ENCODE results near the gene ANKRD11.
"Not testable (repeated sequence)": the region's sequence is repeated elsewhere in the genome, so short reads cannot be mapped to it uniquely, and the experiment has no call there.

The ANKRD11 gene

DNA sequence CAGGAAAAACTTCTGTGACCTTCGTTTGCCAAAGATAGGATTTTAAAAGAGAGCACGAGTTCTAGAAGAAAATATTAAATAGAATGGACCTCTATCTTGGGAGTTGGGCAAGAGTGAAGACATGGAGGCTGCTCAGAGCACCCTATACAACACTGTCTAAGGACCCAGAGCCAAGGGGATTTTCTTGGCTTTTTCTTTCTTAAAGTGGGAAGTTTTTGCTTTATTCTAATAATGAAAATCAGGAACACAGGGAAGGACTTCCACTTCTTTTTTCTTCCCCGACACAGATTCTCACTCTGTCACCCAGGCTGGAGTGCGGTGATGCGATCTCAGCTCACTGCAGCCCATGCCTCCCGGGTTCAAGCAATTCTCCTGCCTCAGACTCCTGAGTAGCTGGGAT lies 178.7 kb downstream of the ANKRD11 start:
- DNase-seq, result no peak

DNA sequence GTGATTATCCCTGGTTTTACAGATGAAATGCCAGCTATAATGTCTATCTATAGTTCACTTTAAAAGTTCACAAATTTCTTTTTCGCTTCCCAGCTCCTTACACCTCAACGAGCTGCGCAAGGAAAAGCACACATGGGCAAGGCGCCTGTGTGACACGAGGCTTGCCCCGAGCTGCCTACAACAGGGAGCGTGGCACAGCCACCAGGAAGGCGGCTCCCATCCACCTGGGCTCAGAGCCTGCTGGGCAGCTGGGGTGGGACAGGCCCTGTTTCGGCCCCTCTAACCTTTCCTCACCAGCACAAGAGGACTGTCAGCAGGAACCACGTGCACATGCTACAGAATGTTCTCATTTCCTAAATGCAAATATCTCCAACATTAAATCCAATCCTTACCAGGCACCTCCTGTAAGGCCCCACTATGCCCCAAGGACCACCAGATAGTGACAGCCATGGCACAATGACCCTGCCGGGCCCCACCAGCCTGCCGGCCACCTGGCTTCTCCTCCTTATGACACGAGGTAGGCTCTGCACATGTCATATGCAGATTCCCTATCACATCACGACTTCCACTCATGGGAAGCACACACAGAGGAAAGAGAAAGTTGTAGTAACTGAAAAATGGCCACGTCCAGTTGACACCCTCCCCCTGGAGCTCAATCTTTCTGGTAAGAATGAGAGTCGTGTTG lies 180.8 kb downstream of the ANKRD11 start:
- DNase-seq, result no peak

DNA sequence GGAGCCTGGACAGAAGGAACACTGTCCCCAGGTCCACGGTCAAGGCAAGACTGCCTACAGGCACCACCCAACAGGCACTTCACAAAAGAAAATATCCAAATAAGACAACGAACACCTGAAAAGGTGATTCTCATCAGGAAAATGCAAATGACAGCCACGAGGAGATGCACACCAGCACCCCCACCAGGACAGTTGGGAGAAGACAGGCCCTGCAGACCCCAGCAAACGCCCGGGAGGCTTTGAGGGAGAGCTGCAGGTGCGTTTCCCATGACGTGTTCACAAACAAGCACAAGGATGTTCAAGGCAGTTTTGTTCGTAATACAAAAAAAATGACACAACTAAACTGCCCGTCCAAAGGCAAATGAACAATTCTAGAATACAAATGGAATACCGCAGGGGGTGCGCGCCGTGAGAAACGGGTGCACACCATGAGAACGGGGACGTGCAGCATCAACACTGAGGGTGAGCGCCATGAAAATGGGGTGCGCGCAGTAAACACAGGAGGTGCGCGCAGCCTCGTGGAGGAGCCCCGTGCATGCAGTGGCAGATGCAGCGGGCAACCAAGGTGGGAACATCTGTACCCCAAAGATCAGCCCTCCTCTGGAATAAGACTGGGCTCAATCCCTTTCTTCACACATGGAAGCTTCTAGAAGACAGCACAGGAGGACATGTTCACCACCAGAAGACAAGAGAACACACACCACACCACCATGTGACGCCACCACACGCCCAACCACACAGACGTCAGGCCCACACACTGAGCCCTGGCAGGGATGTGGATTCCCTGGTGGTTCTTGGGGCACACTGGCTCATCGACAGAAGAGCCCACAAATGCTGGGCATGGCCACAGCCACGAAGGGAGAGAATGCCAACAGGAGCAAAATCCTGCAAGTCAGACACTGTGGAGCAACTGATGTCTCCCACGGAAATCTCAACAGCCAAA lies 181.7 kb downstream of the ANKRD11 start:
- no peak for DNase-seq

DNA sequence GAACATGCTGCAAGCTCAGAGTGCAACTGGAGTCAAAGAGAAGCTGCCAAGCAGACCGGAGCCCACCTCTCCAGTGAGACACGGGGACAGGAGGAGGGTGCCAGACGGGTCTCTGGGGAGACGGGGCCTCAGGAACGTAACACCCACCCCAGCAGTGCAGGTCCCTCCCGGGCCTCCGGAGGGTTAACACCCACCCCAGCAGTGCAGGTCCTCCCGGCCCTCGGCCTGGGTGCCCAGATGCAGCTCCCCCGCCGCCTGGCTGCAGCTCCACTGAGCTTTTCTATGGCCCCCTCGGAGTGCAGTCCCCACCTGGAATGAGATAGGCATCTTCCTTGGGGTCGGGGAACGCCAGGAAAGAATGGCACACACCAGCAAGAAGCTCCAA lies 182.9 kb downstream of the ANKRD11 start:
- DNase-seq, result no peak

DNA sequence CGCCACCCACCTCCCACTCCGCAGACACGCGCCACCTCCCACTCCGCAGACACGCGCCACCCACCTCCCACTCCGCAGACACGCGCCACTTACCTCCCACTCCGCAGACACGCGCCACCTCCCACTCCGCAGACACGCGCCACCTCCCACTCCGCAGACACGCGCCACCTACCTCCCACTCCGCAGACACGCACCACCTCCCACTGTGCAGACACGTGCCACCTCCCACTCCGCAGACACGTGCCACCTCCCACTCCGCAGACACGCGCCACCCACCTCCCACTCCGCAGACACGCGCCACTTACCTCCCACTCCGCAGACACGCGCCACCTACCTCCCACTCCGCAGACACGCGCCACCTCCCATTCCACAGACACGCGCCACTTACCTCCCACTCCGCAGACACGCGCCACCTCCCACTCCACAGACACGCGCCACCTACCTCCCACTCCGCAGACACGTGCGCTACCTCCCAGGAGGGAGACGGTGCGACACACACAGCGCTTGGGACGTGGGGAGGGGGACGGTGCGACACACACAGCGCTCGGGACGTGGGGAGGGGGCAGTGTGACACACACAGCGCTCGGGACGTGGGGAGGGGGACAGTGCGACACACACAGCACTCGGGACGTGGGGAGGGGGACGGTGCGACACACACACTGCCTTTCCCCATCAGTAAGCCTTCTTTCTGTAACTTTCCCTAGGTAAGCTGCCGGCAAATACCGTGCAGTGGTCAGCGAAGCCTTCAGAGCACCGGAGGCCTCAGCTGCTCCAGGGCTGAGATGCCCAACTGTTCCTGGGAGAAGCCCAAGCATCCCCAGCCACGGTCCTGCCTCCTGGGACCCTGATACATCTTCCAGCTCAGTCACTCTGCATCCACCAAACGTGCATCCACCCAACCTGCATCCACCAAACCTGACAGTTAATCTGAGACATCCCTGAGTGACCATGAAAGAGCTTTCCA lies 183.6 kb downstream of the ANKRD11 start:
- not testable (repeated sequence) for DNase-seq

DNA sequence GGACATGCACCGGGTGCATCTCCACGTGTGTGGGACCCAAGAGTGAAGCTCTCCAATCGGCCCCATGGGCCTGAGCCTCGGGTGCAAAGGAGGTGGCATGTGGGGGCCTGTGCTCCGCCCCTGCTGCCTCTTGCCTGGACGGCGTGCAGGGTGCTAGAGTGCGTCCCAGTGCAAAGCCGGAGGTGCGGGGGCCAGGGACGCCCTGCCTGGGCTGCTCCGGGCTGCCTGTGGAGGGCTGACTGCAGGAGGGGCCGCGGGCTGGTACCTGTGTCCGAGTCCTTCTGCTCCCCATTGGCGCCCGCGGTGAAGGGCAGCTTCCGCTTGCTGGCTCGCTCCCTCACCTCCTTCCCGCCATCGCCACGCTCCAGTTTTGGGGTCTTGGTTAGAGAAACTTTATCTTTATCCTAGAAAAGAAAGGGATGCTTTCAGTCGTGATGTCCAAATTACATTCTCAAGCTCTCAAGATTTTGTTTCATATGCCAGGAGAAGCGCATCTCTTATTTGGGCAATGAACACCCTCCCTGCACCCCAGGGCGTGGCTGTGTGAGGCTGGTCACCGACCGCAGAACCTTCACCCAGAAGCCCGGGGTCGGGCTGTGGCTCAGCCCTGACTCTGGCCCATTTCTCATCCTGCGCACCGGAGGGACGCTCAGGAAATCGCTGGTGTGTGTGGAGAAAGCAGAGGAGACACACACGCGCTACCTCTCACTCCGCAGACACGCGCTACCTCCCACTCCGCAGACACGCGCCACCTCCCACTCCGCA lies 185.2 kb downstream of the ANKRD11 start:
- DNase-seq, result no peak

DNA sequence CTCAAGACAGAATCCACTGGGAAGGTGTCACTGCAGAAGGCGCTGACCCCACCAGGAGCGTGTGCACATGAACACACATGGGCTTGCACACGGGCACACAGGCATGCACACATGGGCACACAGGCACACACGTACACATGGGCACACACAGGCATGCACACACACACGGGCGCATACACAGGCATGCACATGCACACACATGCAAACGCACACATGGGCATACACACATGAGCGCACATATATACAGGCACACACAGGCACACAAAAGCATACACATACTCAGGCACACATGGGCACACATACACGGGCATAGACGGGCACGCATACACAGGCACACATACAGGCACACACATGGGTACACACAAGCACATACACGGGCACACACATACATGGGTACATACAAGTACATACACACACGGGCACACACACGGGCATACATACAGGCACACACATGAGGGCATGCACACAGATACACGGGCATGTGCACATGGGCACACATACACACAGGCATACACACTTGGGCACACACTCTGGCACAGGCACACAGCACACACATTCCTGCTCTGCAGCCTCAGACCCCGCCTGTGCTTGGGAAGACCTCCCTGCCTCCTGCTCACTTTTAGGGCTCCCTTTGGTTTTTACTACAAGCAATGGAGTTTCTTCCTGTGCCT lies 186.0 kb downstream of the ANKRD11 start:
- no peak for DNase-seq

DNA sequence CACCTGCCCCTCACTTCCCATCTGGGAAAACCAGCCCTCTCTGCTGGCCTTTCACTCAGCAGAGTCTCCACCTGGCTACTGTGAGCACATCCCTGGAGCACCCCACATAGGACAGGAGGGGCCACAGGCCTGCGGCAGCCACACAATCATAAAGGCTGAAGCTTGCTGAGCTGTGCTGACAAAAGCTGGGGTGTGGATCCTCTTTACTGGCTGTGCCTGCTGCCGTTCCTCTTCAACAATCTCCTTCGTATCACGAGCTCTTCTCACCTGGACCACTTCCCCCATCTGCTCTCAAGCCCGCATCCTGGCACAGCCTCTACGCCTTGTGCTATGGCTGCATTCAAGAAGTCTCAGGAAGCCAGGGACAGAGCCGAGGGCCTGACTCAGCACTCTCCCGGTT lies 186.7 kb downstream of the ANKRD11 start:
- DNase-seq, result no peak

DNA sequence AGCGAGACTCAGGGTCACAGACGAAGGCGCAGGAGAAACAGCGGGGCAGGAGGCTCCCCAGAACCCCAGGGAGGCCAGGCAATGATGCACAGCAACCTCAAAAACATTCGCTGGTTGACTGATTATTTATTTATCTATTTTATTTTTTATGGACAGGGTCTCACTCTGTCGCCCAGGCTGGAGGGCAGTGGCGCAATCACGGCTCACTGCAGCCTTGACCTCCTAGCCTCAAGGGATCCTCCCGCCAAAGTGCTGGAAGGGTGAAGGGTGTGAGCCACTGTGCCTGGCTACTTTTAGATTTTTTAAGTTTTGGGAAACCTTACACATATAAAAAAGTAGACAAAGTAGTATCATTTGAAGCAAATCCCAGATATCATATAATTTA lies 189.4 kb downstream of the ANKRD11 start:
- no peak for DNase-seq

DNA sequence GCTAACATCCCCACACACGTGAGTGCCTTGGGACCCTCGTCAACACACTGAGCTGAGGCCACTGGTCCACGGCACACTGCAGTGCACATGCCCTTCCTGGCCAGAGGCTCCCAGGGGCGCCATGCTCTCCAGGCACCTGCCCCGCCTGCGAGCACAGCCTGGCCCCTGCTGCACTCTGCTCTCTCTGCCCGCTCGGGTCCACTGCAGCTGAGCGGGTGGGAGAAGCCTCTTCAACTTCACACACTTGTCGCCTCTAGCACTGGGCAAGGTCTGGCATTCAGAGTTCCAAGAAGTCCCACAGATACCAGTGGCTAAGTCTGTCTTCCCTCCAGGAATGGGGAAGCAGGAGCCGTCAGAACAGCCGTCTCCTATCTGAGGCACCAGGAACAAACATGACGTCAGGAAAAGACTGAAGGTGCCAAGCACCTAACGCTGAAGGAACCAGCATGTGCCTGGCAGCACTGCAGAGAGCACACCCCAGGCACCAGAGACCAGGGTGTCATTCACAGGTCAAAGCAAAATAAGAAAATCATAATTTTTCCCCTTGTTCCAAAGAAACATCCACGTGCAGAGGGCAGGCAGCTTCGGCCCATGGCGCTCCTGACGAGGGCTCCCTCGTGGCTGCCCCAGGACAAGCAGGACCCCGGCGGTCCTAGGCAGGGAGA lies 189.9 kb downstream of the ANKRD11 start:
- DNase-seq, result no peak

DNA sequence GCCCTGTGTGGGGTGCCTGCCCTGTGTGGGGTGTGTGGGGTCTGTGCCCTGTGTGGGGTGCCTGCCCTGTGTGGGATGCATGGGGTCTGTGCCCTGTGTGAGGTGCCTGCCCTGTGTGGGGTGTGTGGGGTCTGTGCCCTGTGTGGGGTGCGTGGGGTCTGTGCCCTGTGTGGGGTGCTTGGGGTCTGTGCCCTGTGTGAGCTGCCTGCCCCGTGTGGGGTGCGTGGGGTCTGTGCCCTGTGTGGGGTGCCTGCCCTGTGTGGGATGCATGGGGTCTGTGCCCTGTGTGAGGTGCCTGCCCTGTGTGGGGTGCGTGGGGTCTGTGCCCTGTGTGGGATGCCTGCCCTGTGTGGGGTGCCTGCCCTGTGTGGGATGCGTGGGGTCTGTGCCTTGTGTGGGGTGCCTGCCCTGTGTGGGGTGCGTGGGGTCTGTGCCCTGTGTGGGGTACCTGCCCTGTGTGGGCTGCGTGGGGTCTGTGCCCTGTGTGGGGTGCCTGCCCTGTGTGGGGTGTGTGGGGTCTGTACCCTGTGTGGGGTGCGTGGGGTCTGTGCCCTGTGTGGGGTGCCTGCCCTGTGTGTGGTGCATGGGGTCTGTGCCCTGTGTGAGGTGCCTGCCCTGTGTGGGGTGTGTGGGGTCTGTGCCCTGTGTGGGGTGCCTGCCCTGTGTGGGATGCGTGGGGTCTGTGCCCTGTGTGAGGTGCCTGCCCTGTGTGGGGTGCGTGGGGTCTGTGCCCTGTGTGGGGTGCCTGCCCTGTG lies 190.8 kb downstream of the ANKRD11 start:
- not testable (repeated sequence) for DNase-seq

DNA sequence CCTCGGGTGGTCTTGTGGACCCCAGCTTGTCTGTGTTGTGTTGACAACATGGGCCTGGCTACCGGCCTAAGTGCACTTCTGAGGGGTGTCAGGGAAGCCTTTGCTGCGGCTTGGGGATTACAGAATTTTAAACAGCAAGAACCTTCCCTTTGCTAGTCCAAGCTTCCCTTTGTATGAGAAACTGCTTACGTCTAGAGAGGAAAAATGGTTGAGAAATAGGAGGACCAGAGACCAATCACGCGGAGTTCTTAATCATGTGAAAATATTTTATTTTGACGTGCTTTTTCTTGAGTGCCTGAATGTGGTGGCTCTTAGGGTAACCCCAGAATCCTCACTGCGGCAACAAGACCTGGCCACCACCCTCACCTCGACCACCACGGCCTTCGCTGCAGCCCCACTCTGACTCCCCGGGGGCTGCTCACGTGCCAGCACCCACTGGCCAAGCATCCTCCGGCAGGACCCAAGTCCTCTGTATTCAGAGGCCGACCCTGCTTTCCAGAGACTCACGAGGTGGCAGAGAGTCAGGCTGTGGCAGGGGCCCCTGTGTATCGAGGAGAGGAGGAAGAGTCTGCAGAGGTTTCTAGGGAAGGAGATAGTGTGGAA lies 191.6 kb downstream of the ANKRD11 start:
- DNase-seq, result no peak

DNA sequence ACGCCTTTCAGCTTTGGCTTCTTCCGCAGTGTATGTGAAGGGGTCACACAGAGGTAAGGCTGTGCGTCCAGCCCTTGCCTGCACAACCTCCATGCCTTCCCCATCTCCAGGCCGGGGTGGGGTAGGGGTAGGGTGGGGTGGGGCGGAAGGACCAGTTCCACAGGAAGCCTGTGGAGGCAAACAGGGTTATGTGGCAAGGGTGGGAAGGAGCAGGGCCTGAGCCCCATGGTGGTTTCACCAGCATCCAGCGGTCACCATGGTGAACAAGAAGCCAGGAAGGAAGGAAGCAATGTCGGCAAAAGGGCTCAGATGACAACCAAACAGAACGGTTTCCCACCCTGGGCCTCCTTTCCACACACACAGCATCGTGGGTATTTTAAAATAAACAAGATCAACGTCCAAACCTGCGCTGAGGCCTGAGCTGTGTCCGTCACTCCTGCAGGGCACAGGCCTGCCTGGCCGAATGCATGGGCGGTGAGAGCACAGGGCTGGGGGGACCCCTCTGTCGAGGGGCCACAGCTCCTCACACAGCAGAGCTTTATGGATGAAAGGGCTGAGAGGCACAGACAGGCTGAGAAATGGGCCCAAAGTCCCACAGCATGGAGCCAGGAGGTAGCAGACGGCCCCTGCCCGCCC lies 192.3 kb downstream of the ANKRD11 start:
- DNase-seq, result no peak

DNA sequence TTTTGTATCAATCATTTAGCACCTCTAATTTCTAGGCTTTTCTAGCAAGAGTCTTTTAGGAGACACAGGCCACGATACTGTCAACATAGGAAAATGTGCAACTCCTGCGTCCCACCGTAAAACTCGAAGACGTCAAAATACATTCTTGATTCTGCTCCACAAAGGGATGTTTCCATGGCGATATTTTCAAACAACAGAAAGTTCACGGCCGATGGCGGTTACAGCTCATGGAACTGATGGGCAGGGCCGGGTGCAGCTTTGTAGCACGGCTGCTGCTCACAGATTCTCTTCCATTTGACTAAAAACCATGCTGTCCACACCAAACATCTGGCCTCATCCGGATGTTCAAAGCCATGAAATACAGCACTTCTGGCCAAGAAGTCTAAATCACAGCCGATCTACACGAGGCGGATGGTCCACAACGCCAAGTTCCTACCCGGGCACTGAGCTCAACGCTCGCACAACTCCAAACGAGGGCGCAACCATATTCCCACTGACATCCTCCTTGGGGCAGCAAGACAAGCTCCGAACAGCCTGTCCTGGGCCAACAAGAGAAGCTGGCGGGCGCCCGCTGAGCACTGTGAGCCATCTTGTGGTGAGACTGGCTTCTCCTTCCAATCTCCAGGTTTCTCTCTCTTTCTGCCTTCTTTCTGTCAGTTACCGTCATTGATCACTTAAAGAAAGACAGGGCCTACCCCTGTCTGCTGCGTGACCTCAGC lies 193.0 kb downstream of the ANKRD11 start:
- DNase-seq, result no peak

DNA sequence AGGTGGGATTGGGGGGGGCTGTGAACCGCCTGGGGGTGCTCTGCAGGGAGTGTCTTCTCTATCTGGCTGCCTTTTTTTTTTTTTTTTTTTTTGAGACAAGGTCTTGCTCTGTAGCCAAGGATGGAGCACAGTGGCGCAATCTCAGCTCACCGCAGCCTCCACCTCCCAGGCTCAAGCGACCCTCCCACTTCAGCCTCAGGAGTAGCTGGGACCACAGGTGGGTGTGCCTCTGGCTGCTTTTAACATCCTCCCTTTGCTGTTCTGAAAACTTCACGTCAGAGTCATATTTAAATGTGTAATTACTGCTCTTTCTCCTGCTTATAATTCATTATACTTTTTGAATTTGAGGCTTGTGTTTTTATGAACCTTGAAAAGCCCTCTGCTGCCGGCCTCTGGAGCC lies 194.4 kb downstream of the ANKRD11 start:
- no peak for DNase-seq

DNA sequence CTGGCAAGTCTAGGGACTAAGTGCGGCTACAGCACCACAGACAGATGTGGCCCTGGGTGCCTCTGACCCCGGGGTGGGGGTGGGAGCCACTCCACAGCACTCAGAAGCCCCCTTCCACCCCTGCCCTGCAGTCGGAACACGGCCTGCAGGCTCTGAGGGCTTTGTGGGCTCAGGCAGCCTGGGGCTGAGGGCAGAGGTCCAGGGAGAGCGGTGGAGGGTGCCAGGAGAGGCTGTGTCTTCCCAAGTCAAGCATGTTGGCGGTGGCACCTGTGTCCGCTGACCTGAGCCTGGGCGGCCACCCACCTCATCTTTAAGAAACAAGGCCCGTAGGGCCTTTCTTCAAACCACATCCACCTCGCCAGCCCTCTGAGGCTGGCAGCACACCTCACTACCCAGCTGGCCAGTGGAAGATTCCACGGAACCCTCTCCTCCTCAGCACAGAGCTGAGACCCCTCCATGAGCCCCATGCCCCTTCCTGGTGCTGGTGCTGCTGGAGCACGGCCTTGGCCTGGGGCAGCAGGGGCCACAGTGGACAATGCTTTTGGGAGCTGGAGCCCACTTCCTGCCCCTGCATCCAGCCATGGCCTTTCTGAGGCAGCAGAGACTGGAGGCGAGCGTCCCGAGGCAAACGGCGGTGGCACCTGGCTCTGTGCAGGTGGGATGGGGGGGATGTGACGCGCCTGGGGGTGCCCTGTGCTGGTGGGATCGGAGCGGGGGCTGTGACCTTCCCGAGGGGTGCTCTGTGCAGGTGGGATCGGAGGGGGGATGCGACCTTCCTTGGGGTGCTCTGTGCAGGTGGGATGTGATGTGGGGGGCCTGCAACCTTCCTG lies 195.1 kb downstream of the ANKRD11 start:
- no peak for DNase-seq

DNA sequence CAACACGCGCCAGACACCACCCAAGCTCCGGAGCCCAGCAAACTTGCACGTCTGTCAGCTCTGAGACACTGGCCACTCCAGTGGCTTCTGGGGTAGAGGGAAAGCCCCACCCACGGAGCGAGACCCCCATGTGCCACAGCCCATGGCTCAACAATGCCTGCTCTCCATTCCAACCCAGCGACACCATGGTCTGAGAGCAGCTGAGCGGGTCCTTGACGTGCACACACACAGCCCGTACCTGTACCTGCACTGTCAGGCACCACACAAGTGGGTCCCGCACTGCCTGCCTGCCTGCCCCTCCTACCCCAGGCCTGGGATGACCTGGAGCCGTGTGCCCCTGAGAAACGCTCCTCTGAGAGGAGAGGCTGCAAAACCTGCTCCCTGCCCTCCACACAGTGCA lies 195.9 kb downstream of the ANKRD11 start:
- no peak for DNase-seq

Measured in activated CD4-positive, alpha-beta T cell treated with anti-CD3 and anti-CD28 coated beads, Interleukin-2, Interleukin-6, amounts not matched to agents 100 ng/mL and 50 ng/mL, durations not matched to agents 16 hours and 8 hours (primary cell).